Natural killer cell treated with Interleukin-12 subunit alpha and Interleukin-12 subunit beta and Interleukin-15 and Interleukin-18, amount 100 ng/mL, for 72 hours (primary cell): ENCODE data around the gene KIF1A. TPM values are rescaled to one million over a fixed set of nuclear protein-coding genes. Genes with fewer than 3 reads are reported as not detected.

ENCODE experiments used
- ATAC-seq, 2 donors: fragments of 150-1000 bp; cut with Tn5 transposase in 1 of 2; sonication (Bioruptor Pico), chemical (Tn5 transposase) in 1 of 2; 2 replicates each; pipeline ENCODE4 v1.10.0; 2021
- DNase-seq: peaks from one replicate; pipeline ENCODE4 v3.0.0; 2022; ENCODE audit warnings: low spot score
- H3K27ac Mint-ChIP-seq, 2 donors: 1 replicate in 1 of 2; 2 replicates in 1 of 2; pipeline ENCODE4 v1.8.0; 2022; ENCODE audit warnings: mixed read lengths in 2 of 2, mild to moderate bottlenecking in 1 of 2, moderate library complexity in 1 of 2
- H3K27me3 Mint-ChIP-seq, 2 donors: 1 replicate in 1 of 2; 2 replicates in 1 of 2; pipeline ENCODE4 v1.8.0; 2022; ENCODE audit warnings: mixed read lengths in 2 of 2
- H3K36me3 Mint-ChIP-seq: one replicate; pipeline ENCODE4 v1.8.0; 2022; ENCODE audit warnings: mixed read lengths
- H3K4me1 Mint-ChIP-seq, 2 donors: 1 replicate in 1 of 2; 2 replicates in 1 of 2; pipeline ENCODE4 v1.8.0; 2022; ENCODE audit warnings: low read depth in 2 of 2, mixed read lengths in 2 of 2, mild to moderate bottlenecking in 1 of 2
- H3K4me3 Mint-ChIP-seq: one replicate; pipeline ENCODE4 v1.8.0; 2022; ENCODE audit warnings: mixed read lengths
- H3K9me3 Mint-ChIP-seq: 2 replicates; pipeline ENCODE4 v1.8.0; 2022; ENCODE audit warnings: mixed read lengths
- total RNA-seq, 2 donors: library from RNA; stranded (reverse); gene quantifications; one replicate each; pipeline ENCODE4 v1.2.3, GENCODE V29; 2022

The KIF1A gene
- total RNA-seq, 2 donors from 2014 or later, result 0.45 TPM; not detected in 1

DNA sequence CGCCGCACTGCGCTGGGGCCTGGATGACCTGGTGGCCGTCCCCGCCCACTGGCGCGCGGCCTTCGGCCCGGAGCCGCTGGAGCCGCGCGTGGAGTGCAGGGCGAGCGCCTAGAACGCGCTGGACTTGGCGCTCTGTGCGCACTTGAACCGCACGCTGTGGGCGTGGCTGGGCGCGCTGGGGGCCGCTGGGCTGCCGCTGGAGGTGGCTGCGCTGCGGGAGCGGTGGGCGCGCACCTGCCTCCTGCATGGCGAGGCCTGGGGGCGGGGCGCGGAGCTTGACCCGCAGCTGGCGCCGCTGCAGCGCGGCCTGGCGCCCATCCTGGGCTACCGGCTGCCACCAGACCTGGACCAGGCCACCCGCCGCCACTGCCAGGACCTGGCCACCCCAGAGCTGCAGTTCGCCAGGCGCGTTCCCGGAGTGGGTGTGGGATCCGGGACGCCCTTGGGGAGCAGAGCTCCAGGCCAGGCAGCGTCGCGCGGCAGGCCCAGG is 147.3 kb downstream of the KIF1A start:
- H3K36me3 Mint-ChIP-seq, result no peaks in the 10 kb centered on the region
- ATAC-seq (no peak), DNase-seq (no peak)
- no peaks in the 10 kb centered on the region for H3K9me3 Mint-ChIP-seq
- peaks cover 0 to 4% of the 10 kb centered on the region in 2 donors for H3K4me1 Mint-ChIP-seq
- H3K27me3 Mint-ChIP-seq, result peaks cover 10 to 28% of the 10 kb centered on the region in 2 donors
- H3K4me3 Mint-ChIP-seq, result no peak overlapping the region
- no peak overlapping the region for H3K27ac Mint-ChIP-seq

DNA sequence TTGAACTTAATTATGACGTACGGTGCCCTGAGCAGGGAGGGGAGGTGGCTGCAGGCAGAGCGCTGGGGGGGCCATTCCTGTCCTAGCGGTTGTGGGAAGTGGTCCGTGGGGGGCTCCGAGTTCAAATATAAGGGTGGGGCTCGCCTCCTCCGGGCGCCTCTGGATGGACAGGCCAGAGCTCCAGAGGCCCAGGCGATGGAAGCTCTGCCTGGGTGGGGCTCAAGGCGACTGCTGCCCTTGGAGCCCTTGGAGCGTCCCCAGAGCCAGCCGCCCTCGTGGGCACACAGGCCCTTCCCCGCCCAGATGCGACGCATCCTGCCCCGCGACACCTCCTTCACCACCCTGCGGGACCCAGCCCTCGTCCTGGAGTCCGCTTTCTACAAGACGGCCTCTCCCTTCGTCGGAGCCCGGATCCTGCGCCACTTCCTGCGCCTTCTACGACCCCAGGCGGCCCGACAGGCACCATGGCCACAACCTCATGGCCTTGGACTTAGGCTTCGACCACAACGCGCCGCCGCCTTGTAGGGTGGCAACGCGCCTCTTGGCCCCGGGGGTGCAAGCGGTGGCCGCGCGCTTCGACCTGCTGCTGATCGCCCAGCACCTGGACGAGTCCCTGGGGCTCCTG is 147.8 kb downstream of the KIF1A start:
- Mint-ChIP-seq H3K4me3 (no peak overlapping the region), H3K36me3 (no peaks in the 10 kb centered on the region), H3K4me1 (peaks cover 0 to 4% of the 10 kb centered on the region in 2 donors), H3K9me3 (no peaks in the 10 kb centered on the region), H3K27ac (no peak overlapping the region), H3K27me3 (peaks cover 15 to 33% of the 10 kb centered on the region in 2 donors)
- ATAC-seq (no peak), DNase-seq (no peak)

DNA sequence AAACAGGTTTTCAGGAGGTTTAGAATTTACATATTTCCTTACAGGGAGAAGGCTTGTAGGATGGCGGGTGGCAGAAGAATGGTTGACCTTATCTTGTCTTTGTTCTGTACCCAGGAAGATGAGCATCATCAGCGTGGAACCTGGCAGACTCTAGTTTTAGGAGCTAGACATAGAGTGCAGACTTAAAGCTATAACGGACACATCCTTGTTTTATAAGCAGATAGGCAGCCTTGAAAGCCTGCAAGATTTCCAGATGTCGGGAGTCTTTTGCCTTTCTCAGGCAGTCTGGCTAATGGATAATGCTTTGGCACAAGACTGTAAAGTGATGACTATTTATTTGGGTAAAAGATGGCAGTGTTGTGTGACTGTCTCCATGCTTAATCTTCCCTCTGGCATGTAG is 149.1 kb downstream of the KIF1A start:
- Mint-ChIP-seq H3K4me1 (peaks cover 0 to 4% of the 10 kb centered on the region in 2 donors), H3K27me3 (peaks cover 27 to 39% of the 10 kb centered on the region in 2 donors), H3K4me3 (no peak overlapping the region), H3K27ac (no peak overlapping the region), H3K36me3 (peaks cover 5% of the 10 kb centered on the region), H3K9me3 (no peaks in the 10 kb centered on the region)
- ATAC-seq (no peak), DNase-seq (no peak)

DNA sequence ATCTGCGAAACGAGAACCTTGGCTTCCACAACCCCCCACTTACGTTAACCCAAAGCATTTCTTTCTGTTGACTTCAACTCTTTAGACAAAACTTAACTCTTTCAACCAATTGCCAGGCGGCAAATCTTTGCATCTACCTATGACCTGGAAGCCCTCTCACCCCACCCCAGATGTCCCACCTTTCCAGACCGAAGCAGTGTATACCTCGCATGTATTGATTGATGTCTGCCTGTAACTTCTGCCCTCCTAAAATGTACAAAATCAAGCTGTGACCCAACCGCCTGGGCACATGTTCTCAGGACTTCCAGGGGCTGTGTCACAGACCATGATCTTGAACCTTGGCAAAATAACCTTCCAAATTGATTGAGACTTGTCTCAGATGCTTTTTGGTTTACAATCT is 149.6 kb downstream of the KIF1A start:
- H3K9me3 Mint-ChIP-seq, result no peaks in the 10 kb centered on the region
- H3K4me3 Mint-ChIP-seq, result no peak overlapping the region
- H3K27ac Mint-ChIP-seq, result no peak overlapping the region
- ATAC-seq, result no peak
- peaks cover 0 to 4% of the 10 kb centered on the region in 2 donors for H3K4me1 Mint-ChIP-seq
- no peak for DNase-seq
- peaks cover 6% of the 10 kb centered on the region for H3K36me3 Mint-ChIP-seq
- peaks cover 31 to 40% of the 10 kb centered on the region in 2 donors for H3K27me3 Mint-ChIP-seq

DNA sequence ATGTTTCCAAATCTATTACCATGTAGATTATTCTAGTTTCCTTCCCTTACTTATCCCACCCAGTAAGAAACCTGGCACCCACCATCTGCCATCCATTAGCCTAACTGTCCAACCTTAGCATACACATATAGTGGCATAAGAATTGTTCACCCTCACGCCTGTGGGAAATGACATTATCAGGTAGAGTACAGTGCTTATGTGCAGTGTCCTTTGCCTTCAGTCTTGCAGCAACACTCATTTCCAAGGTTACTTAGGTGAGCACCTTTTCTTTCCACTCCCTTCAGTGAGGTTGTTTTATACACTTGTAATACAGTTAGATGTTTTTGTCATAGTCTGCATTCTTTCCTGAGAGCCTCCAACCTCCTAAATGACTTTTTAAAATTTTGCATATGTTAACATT is 155.4 kb downstream of the KIF1A start:
- Mint-ChIP-seq H3K36me3 (peaks cover 10% of the 10 kb centered on the region), H3K9me3 (no peaks in the 10 kb centered on the region), H3K27me3 (peaks cover 32 to 34% of the 10 kb centered on the region in 2 donors), H3K4me3 (no peak overlapping the region), H3K4me1 (no peaks in the 10 kb centered on the region), H3K27ac (no peak overlapping the region)
- ATAC-seq (no peak), DNase-seq (no peak)

Other genes starting within 250 kb of the KIF1A start
- 10 to 100 TPM; 50.4 to 73.9 TPM for gene CAPN10, start 233.5 kb downstream of the KIF1A start, total RNA-seq
- gene GPR35, start 194.7 kb downstream of the KIF1A start, total RNA-seq, result 1 to 10 TPM; 5.9 to 7.6 TPM
- not detected for gene AQP12B, start 137.3 kb downstream of the KIF1A start, total RNA-seq
- not detected for gene AQP12A, start 128.4 kb downstream of the KIF1A start, total RNA-seq
- not detected for gene AGXT, start 48.6 kb upstream of the KIF1A start, total RNA-seq
- not detected for gene MAB21L4, start 75.9 kb upstream of the KIF1A start, total RNA-seq
- not detected for gene CROCC2, start 86.1 kb upstream of the KIF1A start, total RNA-seq
- under 1 TPM in 1 of 2 donors, not detected in 1; 0.14 TPM for gene SNED1, start 178.4 kb upstream of the KIF1A start, total RNA-seq